EL (cell line): Measurements from ENCODE around the gene CEP112.
"Not testable (repeated sequence)": the region's sequence is repeated elsewhere in the genome, so short reads cannot be mapped to it uniquely, and the experiment has no call there.

ENCODE experiments used
- DNase-seq: peaks from one replicate; pipeline ENCODE4 v3.0.0-alpha.2; 2016

CEP112 gene

DNA sequence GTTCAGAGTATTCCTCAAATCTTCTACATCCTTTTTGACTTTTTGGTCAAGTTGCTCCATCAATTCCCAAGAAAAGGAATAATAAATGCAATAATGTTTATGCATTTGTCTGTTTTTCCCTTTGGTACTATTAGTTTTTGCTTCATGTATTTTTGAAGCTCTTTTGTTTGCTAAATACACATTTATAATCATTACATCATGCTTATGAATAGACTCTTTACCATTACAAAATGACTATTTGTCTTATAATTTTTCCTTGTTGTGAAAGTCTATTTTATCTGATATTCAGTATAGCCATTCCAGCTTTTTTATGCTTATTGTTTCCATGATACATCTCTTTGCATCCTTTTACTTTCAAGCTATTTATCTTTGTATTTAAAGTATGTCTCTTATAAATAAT lies 41.2 kb downstream of the CEP112 start:
- DNase-seq, result no peak

DNA sequence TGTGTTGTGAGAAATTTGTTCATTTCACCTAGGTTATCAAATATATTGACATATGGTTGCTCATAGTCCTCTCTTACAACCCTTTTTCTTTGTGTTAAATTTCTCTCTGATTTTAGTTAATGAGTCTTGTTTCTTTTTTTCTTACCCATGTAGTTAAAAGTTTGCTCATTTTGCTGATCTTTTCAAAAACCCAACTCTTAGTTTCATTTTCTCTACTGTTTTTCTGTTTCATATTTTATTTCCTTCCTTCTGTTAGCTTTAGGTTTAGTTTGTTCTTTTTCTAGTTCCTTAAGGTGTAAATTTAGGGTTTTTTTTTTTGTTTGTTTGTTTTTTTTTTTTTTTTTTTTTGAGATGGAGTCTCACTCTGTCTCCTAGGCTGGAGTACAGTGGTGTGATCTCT lies 42.4 kb downstream of the CEP112 start:
- DNase-seq, result no peak

DNA sequence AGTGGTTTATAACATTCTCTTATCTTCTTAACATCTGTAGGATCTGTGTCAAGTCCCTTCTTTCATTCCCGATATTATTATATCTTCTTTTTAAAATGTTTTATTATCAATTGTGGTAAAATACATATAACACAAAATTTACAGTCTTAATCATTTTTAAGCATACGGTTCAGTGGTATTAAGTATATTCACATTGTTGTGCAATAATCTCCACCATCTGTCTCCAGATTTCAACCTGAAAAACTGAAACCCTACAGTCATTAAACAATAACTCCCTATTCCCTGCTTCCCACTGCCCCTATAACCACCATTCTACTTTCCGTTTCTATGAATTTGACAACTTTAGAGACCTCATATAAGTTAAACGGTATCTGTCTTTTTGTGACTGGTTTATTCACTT lies 45.5 kb downstream of the CEP112 start:
- no peak for DNase-seq

DNA sequence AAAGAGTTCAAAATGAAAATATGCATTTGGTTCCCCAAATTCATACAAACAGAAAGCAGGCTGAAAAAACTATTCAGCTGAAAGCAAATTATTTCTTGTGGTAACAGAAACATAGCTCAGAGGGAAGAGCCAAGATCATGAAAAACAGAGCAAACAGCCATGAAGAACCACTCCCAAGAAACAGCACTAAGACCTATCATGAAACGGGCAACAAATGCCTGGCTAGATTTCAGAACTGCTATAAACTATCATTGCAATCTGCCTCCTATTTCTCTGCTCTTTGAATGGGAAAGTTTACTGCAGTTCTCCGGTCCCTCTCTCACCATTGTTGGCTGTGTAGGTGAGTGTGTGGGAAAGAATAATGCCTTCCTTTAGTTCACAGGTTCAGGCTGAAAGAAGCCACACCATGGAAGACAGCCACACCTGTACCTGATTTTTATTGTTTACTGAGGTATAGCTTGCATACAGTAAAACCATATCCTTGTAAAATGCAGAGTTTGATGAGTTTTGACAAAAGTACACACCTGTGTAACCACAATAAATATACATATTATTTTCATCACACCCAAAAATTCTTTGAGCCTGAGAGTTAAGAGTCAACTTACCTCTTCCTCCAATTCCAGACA lies 48.2 kb downstream of the CEP112 start:
- no peak for DNase-seq

DNA sequence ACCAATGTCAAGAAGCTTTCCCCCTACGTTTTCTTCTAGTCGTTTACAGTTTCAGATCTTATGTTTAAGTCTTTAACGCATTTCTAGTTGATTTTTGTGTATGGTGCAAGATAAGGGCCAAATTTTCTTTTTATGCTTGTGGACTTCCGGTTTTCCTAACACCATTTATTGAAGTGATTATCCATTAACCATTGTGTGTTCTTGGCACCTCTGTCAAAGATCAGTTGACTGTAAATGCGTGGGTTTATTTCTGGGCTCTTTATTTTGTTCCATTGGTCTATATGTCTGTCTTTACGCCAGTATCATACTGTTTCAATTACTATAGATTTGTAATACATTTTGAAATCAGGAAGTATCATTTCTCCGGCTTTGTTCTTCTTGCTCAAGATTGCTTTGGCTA lies 49.5 kb downstream of the CEP112 start:
- no peak for DNase-seq

DNA sequence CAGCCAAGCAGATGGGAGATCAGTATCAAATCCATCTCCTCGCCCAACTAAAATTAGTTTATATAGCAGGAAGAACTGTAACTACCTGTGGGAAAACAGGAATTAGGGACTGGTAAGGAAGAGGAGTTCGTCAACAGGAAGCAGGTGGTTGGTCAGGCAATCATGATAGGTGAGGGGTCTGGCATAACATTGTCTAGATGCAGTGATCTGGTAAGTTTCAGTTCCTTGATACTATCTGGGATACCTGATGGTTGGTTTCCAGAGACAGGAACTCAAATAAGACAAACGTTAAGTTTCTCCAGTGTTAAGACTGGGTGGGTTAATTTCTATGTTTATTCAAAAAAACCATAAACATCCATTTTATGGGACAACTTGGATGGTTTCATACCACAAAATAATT lies 53.8 kb downstream of the CEP112 start:
- no peak for DNase-seq

DNA sequence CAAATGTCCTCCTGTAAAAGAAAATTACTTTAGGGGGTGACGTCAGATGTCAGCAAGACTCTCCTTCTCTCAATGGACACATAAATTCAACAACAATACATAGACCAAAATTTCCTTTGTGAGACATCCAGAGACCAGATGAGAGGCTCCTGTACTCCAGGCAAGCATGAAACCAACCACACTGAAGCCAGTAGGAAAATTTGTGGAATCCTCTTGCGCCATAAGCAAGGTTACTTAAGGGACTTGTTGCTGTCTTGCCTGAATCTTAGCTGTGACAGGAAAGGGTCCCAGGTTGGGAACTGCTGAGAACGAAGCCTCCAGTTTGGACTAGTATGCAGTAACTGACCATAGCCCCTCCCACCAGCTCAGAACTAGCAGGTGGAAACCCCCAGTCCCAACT lies 56.0 kb downstream of the CEP112 start:
- no peak for DNase-seq

DNA sequence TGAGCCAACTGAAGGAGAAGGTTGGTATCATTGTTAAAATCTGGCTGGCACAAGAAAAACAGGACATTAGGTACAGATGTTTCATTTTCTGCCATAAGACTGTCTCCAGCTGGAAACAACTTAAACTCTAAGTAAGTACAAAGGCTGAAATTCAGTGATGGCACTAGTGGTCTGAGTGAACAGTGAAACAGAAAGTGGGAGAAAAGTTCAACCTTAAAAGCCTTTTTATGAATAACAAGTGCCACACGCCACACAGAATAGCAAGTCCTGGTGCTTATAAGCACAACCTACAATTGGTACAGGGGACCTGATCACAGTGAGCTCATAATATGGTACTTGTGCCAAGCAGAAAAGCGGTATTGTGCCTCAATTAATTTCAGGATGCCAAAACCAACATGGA lies 56.7 kb downstream of the CEP112 start:
- DNase-seq, result no peak

DNA sequence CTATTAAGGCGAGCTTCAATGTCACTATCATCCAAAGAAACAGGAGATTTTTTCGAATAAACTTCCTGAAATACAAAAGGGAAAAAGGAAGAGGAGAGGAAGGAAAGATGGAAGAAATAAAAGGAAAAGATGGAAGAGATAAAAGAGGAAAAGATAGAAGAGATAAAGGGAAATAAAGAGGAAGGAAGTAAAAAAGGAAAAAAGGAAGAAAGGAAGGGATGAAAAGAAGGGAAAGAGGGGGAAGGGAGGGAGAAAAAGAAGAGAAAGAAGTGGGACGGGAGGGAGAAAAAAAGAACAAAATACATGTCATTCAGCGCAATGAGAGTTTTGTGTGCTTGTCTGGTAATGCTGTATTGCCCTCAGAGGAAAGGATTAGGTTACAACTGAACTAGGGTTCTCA lies 62.2 kb downstream of the CEP112 start:
- no peak for DNase-seq

DNA sequence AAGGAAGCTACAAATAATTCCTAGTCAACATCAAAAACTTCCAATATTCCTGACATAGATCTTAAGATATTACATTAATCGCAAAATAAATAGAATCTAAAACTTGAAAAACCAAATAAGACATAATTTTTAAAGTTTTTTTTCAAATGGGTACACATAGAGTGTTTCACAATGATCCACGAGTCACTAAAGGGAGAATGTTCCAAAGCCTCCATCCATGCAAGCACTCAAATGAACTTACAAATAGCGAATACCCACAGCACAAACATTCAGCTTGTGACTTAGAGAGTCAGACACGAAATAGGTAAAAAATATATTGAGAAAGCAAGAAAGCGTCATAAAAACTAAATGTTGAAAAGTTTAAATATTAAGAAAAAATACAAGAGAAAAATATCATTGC lies 65.7 kb downstream of the CEP112 start:
- no peak for DNase-seq

DNA sequence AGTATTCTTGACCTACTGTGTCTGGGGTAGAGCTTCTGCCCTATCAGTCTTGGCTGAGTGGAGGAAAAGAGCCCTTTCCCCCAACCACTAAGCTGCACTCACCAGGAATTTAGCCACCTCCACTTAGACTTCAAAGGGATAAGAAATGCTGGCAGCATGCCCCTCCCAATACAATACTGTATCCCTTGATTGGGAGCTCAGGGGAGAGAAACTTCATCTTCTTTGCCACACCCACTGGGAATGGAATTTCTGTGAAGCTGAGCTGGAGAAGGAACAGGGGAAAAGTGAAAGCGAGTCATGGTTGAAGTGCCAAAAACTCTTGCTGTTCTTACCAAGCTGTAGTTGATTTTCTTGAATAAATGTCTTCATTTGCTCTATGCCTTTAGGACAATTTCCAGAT lies 68.8 kb downstream of the CEP112 start:
- peak; percentile 56 for DNase-seq

DNA sequence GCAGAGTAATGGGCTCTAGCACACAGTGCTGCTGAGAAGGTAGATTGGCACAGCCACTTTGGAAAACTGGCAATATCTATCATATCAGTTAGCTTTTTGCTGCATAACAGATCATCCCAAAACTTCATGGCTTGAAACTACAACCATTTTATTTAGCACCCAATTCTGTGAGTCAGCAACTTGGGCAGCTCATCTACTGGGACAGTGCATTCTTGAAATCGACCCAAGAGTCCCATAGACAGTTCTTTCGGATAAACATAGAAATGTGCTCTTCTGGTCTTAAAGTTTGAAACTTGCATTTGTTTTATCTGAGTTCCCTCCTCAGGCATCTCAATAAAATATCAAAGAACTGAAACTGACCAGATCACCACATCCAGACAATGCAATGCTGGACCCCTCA lies 76.7 kb downstream of the CEP112 start:
- peak; percentile 70 for DNase-seq

DNA sequence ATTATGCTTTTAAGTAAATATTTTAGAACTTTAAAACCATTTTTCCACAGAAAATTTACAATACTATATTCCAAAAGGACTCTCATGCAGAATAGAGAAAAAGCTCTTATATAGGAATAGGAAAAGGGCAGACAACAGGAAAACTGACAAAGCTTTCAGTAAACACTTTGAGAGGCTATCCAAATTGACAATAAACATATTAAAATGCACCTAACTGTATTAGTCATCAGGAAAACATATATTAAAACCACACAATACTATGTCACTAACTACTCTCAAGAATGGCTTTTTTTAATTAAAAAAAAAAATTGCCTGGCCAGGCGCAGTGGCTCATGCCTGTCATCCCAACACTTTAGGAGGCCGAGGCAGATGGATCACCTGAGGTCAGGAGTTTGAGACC lies 77.3 kb downstream of the CEP112 start:
- no peak for DNase-seq

DNA sequence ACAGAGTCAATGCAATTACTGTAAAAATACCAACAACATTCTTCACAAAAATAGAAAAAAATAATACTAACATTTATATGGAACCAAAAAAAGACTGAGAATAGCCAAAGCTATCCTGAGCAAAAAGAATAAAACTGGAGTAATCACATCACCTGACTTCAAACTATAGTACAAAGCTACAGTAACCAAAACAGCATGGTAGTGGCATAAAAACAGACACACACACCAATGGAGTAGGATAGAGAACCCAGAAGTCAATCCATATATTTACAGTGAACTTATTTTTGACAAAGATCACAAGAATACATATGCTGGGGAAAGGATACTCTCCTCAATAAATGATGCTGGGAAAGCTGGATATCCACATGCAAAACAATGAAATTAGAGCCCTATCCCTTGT lies 84.2 kb downstream of the CEP112 start:
- DNase-seq, result no peak

DNA sequence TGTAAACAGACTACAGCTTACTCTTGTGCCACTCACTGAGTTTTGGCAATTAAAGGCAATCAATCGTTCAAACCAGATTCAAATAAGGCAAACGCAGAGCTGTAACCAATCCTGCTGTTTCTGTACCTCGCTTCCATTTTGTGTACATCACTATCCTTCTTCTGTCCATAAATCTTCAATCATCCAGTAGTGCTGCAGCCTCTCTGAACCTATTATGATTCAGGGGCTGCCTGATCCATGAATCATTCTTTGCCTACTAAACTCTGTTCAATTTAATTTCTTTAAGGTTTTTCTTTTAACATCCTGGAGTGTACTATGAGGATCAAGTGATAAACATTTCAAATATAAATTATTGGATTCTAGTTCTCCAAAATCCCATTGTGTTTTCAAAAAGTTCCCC lies 93.9 kb downstream of the CEP112 start:
- peak; percentile 44 for DNase-seq

DNA sequence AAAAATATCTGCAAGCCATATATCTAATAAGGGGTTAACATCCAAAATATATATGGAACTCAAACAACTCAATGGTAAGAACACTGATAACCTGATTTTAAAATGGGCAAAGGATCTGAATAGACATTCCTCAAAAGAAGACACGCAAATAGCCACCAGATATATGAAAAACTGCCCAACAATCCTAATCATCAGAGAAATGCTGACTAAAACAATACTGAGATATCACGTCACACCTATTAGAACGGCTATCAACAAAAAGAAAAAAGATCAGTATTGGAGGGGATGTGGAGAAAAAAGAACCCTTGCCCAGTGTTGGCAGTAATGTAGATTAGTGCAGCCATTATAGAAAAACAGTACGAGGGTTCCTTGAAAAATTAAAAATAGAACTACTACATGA lies 97.2 kb downstream of the CEP112 start:
- no peak for DNase-seq

DNA sequence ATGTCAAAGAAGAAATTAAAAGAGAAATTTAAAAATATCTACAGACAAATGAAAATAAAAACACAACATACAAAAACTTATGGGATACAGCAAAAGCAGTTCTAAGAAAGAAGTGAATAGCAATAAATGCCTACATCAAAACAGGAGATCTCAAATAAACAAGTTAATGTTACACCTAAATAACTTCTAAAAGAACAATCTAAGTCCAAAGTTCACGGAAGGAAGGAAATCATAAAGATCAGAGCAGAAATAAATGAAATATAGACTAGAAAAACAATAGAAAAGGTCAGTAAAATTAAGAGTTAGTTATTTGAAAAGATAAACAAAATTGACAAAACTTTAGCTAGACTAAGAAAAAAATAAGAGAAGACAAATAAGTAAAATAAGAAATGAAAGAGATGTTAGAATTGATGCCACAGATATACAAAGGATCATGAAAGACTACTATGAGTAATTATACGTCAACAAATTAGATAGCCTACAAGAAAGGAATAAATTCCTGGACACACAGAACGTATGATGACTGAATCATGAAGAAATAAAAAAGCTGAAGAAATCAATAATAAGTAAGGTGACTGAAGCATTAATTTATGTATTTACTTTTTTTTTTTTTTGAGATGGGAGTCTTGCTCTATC lies 100.4 kb downstream of the CEP112 start:
- no peak for DNase-seq

DNA sequence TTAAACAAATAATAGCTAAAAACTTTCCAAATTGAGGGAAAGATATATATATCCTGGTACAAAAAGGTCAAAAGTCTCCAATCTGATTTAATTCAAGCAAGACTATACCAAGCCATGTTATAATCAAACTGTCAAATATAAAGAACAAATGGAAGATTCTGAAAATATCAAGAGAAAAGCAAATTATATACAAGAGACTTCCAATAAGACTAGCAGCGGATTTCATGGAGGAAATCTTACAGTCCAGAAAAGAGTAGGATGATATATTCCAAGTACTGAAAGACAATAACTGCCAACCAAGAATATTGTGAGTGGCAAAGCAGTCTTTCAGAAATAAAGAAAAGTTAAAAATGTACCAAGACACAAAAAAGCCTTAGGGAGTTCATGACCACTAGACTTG lies 102.2 kb downstream of the CEP112 start:
- no peak for DNase-seq

DNA sequence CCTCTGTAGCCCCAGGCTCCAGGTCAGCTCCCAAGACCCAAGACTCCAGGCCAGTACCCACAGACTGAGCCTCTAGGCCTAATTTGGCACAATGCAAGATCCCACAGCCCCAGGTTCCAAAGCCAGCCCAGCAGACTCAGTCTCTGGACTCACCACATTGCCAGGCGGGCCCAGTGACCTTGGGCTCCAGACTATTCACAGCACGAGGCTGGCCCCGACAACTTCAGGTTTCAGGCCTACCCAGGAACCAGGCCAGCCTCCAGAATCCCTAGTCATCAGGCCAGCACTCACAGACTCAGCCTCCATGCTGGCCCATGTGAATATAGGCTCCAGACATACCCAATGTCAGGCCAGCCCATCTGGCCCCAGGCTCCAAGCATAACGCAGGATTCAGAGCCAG lies 103.8 kb downstream of the CEP112 start:
- DNase-seq, result peak; percentile 1

DNA sequence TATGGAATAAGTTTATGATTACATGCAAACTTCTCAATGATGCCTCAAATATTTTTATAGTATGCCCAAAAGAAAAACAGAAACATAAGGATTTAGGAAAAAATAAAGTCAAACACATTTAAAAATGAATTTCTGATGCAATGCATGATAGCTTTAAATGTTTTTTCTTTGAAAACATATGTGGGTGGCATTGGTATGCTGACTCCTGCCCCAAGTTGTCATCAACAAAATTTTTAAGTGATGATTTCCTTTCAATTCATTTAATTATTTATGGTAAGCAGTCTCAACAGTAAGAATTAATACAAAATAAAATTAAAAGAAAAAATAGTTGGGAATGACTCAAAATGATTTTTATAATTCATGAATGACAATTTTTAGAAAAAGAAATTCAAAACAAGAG lies 104.9 kb downstream of the CEP112 start:
- DNase-seq, result peak; percentile 23

DNA sequence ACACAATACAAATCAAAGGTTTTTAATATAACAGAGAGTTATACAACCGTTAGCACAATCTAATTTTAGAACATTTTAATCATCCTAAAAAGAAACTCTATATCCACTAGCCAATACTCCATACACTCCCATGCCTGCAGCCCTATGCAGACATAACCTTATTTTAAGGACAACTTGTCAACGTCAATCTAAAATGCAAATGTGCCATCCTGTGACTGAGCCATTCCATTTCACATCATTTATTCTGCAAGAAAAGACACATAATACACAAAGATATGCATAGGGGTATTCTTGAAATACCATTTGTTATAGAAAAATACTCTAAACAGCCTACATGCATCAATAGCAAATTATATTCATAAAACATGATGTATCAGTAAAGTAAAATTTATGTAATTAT lies 106.7 kb downstream of the CEP112 start:
- DNase-seq, result no peak

DNA sequence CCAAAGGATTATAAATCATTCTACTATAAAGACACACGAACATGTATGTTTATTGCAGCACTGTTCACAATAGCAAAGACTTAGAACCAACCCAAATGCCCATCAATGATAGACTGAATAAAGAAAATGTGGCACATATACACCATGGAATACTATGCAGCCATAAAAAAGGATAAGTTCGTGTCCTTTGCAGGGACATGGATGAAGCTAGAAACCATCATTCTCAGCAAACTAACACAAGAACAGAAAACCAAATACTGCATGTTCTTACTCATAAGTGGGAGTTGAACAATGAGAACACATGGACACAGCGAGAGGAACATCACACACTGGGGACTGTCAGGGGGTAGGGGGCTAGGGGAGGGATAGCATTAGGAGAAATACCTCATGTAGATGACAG lies 111.3 kb downstream of the CEP112 start:
- not testable (repeated sequence) for DNase-seq

DNA sequence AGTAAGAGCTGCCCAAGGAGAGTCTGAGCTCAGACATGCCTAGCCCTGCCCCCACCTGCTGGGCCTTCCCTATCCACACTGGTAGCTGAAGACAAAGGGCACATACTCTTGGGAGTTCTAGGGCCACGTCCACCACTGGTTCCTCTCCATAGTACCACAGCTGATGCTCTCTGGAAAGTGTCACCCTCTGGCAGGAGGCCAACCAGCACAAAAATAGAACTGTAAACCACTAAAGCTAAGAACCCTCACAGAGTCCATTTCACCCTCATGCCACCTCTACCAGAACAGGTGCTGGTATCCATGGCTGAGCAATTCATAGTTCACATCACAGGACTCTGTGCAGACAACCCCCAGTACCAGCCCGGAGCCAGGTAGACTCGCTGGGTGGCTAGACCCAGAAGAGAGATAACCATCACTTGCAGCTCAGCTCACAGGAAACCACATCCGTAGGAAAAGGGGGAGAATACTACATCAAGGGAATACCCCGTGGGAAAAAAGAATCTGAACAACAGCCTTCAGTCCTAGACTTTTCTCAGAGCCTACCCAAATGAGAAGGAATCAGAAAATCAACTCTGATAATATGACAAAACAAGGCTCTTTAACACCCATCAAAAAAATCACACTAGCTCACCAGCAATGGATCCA lies 115.3 kb downstream of the CEP112 start:
- DNase-seq, result peak; percentile 5

DNA sequence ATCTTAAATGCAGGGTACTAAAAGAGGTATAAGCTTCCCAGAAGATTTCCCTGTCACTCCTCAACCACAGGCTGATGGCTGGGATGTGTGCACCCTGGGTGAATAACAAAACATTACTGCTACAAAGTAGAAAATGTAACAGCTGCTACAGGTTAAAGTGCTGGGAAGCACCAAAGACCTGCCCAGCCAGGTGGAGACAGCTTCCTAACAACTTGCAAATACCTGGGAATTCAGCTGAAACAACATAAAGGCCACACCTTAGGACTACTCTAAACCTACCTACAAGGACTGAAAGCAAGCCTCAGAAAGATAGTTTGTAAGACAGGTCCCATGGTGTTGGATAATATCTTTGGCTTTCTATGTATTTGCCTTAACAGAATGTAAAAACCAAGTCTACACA lies 118.5 kb downstream of the CEP112 start:
- no peak for DNase-seq

DNA sequence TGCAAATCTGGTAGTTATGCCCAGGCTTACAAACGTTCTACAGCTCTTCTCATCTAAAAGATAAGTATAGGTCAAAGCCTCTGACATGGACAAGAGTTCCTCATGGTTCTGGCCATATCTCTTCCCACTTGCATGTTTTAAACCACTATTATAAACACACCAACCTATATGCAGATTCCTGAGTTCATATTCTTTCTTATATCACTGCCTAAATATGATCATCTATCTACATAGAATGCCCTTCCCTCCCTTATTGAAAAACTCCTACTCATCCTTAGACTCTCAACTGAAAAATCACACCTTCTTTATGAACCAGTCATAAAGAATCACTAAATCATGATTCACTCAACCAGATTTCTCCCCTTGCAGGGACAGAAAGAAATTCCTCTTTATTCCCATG lies 128.2 kb downstream of the CEP112 start:
- DNase-seq, result no peak
